Astrocyte (in vitro differentiated cells and primary cell): ENCODE data around the gene STAC2.

Experiments used
- EZH2 ChIP-seq: IDR thresholded peaks from 2 replicates; pipeline ENCODE4 v1.6.1; 2012; ENCODE audit warnings: mild to moderate bottlenecking, low read length, inconsistent platforms; ENCODE audit not compliant: insufficient read depth
- TF ChIP-seq, protein P1 (sequence below): IDR thresholded peaks from 2 replicates; pipeline ENCODE4 v1.5.1; 2011; ENCODE audit warnings: low read depth, mild to moderate bottlenecking, inconsistent platforms, low read length, moderate library complexity; ENCODE audit not compliant: insufficient read depth

DNA sequence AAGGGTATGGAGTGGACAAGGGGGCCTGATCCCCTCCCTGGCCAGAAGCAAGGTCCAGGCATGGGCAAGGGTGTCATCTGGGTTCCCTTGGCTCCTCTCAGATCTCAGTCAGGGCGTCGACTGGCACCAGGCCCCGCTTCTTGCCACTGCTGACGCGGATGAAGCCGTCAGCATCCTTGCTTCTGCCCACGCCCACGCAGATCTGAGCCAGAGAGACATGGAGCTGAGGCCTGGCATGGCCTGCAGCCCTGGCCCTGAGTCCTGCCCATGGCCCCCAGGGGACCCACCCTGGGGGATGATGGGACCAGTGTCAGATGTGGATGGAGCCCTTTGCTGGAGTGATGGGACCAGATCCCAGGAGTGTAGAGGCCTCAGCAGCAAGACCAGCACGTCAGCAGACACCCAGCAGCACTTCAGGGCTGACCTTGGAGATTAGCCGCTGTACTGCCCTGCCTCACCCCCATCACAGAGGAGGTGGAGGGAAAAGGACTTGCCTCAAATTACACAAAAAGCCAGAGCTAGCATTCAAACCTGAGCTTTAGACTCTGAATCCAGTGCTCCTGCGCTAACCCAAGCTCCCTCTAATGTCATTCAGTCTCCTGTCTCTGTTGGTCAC, 13.4 kb downstream of the STAC2 start:
- TF ChIP-seq EZH2 = no peak
- TF ChIP-seq, protein P1, sequence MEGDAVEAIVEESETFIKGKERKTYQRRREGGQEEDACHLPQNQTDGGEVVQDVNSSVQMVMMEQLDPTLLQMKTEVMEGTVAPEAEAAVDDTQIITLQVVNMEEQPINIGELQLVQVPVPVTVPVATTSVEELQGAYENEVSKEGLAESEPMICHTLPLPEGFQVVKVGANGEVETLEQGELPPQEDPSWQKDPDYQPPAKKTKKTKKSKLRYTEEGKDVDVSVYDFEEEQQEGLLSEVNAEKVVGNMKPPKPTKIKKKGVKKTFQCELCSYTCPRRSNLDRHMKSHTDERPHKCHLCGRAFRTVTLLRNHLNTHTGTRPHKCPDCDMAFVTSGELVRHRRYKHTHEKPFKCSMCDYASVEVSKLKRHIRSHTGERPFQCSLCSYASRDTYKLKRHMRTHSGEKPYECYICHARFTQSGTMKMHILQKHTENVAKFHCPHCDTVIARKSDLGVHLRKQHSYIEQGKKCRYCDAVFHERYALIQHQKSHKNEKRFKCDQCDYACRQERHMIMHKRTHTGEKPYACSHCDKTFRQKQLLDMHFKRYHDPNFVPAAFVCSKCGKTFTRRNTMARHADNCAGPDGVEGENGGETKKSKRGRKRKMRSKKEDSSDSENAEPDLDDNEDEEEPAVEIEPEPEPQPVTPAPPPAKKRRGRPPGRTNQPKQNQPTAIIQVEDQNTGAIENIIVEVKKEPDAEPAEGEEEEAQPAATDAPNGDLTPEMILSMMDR = no peak
